22Rv1 (cell line): ENCODE results near the gene CAMTA1.

Experiments used
- ZFX ChIP-seq: fragments of 450-650 bp; IDR thresholded peaks from 2 replicates; pipeline ENCODE4 v1.6.1; 2017; ENCODE audit warnings: antibody characterized with exemption, borderline replicate concordance
- TF ChIP-seq, protein P1 (sequence below): fragments of 450-650 bp; IDR thresholded peaks from 2 replicates; pipeline ENCODE4 v1.5.1; 2017; ENCODE audit warnings: mild to moderate bottlenecking

DNA sequence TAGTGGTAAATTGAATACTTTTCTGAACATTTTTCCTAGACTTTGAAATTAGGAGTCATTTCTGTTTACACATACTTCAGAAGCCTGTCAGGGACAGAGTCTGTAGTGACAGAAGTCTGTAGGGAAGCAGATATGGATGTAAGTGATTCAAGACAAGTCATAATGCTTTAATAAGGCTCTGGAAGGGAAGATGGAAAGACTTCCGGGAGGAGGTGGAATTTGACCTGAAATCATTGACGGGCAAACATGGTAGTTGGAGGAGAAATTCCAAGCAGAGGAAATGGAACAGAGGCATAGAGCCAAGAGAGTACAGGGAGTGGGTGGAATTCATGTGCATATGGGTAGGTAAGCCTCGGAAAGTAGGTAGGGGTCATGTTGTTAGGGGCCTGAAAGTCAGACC is 22.5 kb downstream of the CAMTA1 start:
- TF ChIP-seq, protein P1, sequence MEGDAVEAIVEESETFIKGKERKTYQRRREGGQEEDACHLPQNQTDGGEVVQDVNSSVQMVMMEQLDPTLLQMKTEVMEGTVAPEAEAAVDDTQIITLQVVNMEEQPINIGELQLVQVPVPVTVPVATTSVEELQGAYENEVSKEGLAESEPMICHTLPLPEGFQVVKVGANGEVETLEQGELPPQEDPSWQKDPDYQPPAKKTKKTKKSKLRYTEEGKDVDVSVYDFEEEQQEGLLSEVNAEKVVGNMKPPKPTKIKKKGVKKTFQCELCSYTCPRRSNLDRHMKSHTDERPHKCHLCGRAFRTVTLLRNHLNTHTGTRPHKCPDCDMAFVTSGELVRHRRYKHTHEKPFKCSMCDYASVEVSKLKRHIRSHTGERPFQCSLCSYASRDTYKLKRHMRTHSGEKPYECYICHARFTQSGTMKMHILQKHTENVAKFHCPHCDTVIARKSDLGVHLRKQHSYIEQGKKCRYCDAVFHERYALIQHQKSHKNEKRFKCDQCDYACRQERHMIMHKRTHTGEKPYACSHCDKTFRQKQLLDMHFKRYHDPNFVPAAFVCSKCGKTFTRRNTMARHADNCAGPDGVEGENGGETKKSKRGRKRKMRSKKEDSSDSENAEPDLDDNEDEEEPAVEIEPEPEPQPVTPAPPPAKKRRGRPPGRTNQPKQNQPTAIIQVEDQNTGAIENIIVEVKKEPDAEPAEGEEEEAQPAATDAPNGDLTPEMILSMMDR: no peak
- no peak for TF ChIP-seq ZFX
